Hepatocyte (in vitro differentiated cells): ENCODE measurements around the gene MATCAP1.

Experiments
- EZH2 ChIP-seq: fragments of 200-600 bp; sonication (generic); IDR thresholded peaks from 2 replicates; pipeline ENCODE4 v1.6.1; 2016; ENCODE audit warnings: antibody characterized with exemption, mild to moderate bottlenecking, borderline replicate concordance
- EZH2phosphoT487 ChIP-seq: fragments of 200-600 bp; sonication (generic); IDR thresholded peaks from one replicate; pipeline ENCODE4 v1.6.1; 2018; ENCODE audit warnings: antibody characterized with exemption, mild to moderate bottlenecking, low read depth, moderate library complexity; ENCODE audit not compliant: unreplicated experiment, severe bottlenecking
- TF ChIP-seq, protein P1 (sequence below): fragments of 200-600 bp; sonication (generic); IDR thresholded peaks from 2 replicates; pipeline ENCODE4 v1.5.1; 2016; ENCODE audit warnings: antibody characterized with exemption, mild to moderate bottlenecking; ENCODE audit not compliant: poor library complexity

DNA sequence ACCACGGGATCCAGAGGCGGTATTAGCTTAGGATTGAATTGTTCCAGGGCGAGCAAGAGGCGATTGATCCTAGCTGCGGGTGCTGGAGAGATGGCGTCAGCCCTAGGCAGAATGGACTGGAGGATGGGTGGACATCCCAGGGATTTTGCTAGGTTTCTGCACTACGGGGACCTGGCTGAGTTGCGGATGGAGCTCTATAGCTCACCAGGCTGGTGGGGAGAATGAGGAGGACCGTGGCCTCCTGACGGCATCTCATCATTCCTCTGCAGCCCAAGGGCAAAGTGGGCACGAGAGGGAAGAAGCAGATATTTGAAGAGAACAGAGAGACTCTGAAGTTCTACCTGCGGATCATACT, 43.8 kb upstream of the MATCAP1 start:
- TF ChIP-seq, protein P1, sequence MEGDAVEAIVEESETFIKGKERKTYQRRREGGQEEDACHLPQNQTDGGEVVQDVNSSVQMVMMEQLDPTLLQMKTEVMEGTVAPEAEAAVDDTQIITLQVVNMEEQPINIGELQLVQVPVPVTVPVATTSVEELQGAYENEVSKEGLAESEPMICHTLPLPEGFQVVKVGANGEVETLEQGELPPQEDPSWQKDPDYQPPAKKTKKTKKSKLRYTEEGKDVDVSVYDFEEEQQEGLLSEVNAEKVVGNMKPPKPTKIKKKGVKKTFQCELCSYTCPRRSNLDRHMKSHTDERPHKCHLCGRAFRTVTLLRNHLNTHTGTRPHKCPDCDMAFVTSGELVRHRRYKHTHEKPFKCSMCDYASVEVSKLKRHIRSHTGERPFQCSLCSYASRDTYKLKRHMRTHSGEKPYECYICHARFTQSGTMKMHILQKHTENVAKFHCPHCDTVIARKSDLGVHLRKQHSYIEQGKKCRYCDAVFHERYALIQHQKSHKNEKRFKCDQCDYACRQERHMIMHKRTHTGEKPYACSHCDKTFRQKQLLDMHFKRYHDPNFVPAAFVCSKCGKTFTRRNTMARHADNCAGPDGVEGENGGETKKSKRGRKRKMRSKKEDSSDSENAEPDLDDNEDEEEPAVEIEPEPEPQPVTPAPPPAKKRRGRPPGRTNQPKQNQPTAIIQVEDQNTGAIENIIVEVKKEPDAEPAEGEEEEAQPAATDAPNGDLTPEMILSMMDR, result no peak
- TF ChIP-seq EZH2 (no peak), EZH2phosphoT487 (no peak)
